NCI-H2227 (cell line): ENCODE results near the gene SMPD3.
A peak's percentile ranks its signal among the peaks of the same experiment; 100 is the strongest.

Experiments used
- DNase-seq: peaks from one replicate; lab custom pipeline; 2025; ENCODE audit not compliant: unreplicated experiment; lab: John Stamatoyannopoulos, UW

SMPD3 gene

GRCh38 chr16:68343137-68343536 lies 105.2 kb downstream of the SMPD3 start:
- DNase-seq: no peak

GRCh38 chr16:68342620-68343019 lies 105.7 kb downstream of the SMPD3 start:
- no peak for DNase-seq

GRCh38 chr16:68339214-68339613 lies 109.1 kb downstream of the SMPD3 start:
- DNase-seq: no peak

- no peak for DNase-seq
Measured at GRCh38 chr16:68338326-68339119, 109.8 kb downstream of the SMPD3 start.

GRCh38 chr16:68335175-68335574 lies 113.1 kb downstream of the SMPD3 start:
- no peak for DNase-seq

- peak; percentile 40 for DNase-seq
Measured at GRCh38 chr16:68332411-68333121, 115.7 kb downstream of the SMPD3 start.

GRCh38 chr16:68331879-68332410 lies 116.4 kb downstream of the SMPD3 start:
- DNase-seq: no peak

- no peak for DNase-seq
Measured at GRCh38 chr16:68328860-68329390, 119.4 kb downstream of the SMPD3 start.

GRCh38 chr16:68328151-68328859 lies 120.0 kb downstream of the SMPD3 start:
- DNase-seq: peak; percentile 83

GRCh38 chr16:68324780-68325357 lies 123.4 kb downstream of the SMPD3 start:
- DNase-seq: no peak

- DNase-seq: no peak
Measured at GRCh38 chr16:68324336-68324735, 124.0 kb downstream of the SMPD3 start.

- no peak for DNase-seq
Measured at GRCh38 chr16:68319185-68319908, 129.0 kb downstream of the SMPD3 start.

- no peak for DNase-seq
Measured at GRCh38 chr16:68313116-68313515, 135.2 kb downstream of the SMPD3 start.

GRCh38 chr16:68310774-68311511 lies 137.4 kb downstream of the SMPD3 start, which contains the start of the genes PRMT7 and SLC7A6OS:
TSS of gene PRMT7 (plus strand) at chr16:68311019. CDS start at chr16:68315980, 4,961 bp downstream.
TSS of gene SLC7A6OS (minus strand) at chr16:68310946. CDS start at chr16:68310926, 20 bp downstream.
- peak; percentile 92 for DNase-seq

GRCh38 chr16:68310437-68310773 lies 137.9 kb downstream of the SMPD3 start:
- DNase-seq: peak; percentile 21

GRCh38 chr16:68309799-68310198 lies 138.5 kb downstream of the SMPD3 start:
- DNase-seq: no peak
